ENCODE results near the gene TWF1. TPM values are rescaled to one million over a fixed set of nuclear protein-coding genes. Genes with fewer than 3 reads are reported as not detected.

TWF1 gene
- total and polyA plus RNA-seq, 9 of the 15 experiments (the other 6 are each of a cell fraction or from before 2014, with no cell fraction given), result 10.3 to 29.4 (median 23.4) TPM

- ATAC-seq, result peak; percentile 26; the same call in 2 of the 3 replicates
- peak overlapping the region; percentile 69 for H3K4me2 ChIP-seq (ENCODE audit: insufficient read depth, low read length)
- H3K4me3 ChIP-seq, result peak overlapping the region; percentile 62
- BruUV-seq (replicated peaks), result no TSS peak
- ChIA-PET CTCF (ENCODE audit: low intra/inter-chr PET ratio) (no interaction called here), POLR2A (interaction anchor here (0.9 to 2.1 kb wide), 4 partner anchors 8 to 1114 kb away, joined by 3 to 8 read pairs (median 4); no protein-coding TSS in a partner anchor)
- no peak for DNase-seq (ENCODE audit: extremely low read depth in 1 of 4, low spot score in 3 of 4)
- no peaks in the 10 kb centered on the region for H3K36me3 ChIP-seq (ENCODE audit: control insufficient read depth, insufficient read depth, low read length)
- H3K79me2 ChIP-seq (ENCODE audit: control insufficient read depth, insufficient read depth, low read length), result no peaks in the 10 kb centered on the region
- 57% methylated on average over 6 of the region's 6 CpGs for WGBS (ENCODE audit: insufficient coverage, low coverage, missing lambda C conversion rate)
- in situ Hi-C loops (cut with MboI), result no loop called here
- no peaks in the 10 kb centered on the region for H3K9me1 ChIP-seq (ENCODE audit: control insufficient read depth, insufficient read depth, low read length)
- no peaks in the 10 kb centered on the region for H4K20me1 ChIP-seq (replicated peaks; ENCODE audit: control insufficient read depth, insufficient read depth, low read length)
- no peaks in the 10 kb centered on the region for H3K9me3 ChIP-seq (replicated peaks; ENCODE audit: control insufficient read depth, insufficient read depth, low read depth, low read length)
- intact Hi-C loops (cut with micrococcal nuclease), result no loop called here
- H3K4me1 ChIP-seq (replicated peaks in 1 of 2; ENCODE audit: control insufficient read depth in 2 of 2, insufficient read depth in 2 of 2, low read length in 2 of 2), result peaks cover 0 to 14% of the 10 kb centered on the region in 2 experiments; a peak in 3 of 5 replicates
- peak overlapping the region; percentile 67; the same call in 1 of the 3 replicates for H3K27ac ChIP-seq (ENCODE audit: extremely low read depth, low read depth, low read length)
- H3K27me3 ChIP-seq (ENCODE audit: control insufficient read depth in 2 of 2, insufficient read depth in 2 of 2, low read length in 2 of 2), result peaks cover 0 to 3% of the 10 kb centered on the region in 2 experiments; a peak in 4 of 5 replicates
- H2AFZ ChIP-seq (ENCODE audit: low read depth, low read length), result peak overlapping the region; percentile 84
- TF ChIP-seq EGR1 (conservative IDR thresholded peaks at IDR 0.05) (0 out of 2 replicates have a peak, but pooled peaks have one; percentile 21), FOXA3 (CRISPR knock-in tag; conservative IDR thresholded peaks at IDR 0.05 in 1 of 2, IDR thresholded peaks at IDR 0.05 in 1 of 2) (0 out of 4 replicates have a peak, but pooled peaks of 1 of the 2 experiments have one; percentile 20), TRIM25 (IDR thresholded peaks at IDR 0.05; ENCODE audit: borderline replicate concordance) (no peak), ARHGAP35 (IDR thresholded peaks at IDR 0.05; ENCODE audit: partially characterized antibody) (peak; percentile 22), ZNF830 (CRISPR knock-in tag; IDR thresholded peaks at IDR 0.05) (no peak), SMARCA5 (IDR thresholded peaks at IDR 0.05) (peak; percentile 35; the same call in 1 of the 2 replicates), ZBTB40 (IDR thresholded peaks at IDR 0.05) (peak; percentile 22; the same call in 1 of the 2 replicates), ZBTB40 (CRISPR knock-in tag; IDR thresholded peaks at IDR 0.05) (no peak)
- no peak for FAIRE-seq
- peak overlapping the region; percentile 75 to 93 for H3K9ac ChIP-seq (ENCODE audit: insufficient read depth in 1 of 2, low read depth in 2 of 2, low read length in 2 of 2)
Measured at GRCh38 chr12:43835264-43835655, 29.1 kb upstream of the TWF1 start.
